Hematopoietic multipotent progenitor cell treated with erythropoietin and hydrocortisone succinate and interleukin-3 and kit ligand, for 6 days (in vitro differentiated cells): ENCODE measurements around the gene PRSS48.
"Not testable (repeated sequence)": the region's sequence is repeated elsewhere in the genome, so short reads cannot be mapped to it uniquely, and the experiment has no call there.

ENCODE experiments used
- DNase-seq: peaks from one replicate; pipeline ENCODE4 v3.0.0-alpha.2; 2015

The PRSS48 gene

DNA sequence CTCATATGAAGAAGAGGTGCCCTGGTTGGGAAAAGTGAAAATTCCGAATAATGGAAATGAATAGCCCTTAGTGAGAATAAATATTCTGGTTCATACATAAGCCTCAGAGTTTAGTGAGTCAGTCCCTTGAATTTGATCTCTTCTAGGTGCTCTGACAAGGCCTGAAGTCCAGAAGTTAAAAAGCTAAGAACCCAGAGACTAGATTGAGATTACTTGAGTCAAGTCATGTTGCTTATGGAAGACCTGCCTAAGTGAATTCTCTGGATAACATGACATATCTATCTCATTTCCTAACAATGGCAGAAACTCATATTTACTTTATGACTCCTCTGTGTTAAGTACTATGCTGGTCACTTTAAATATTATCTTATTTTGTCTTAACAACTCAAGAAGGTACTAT is 10.5 kb upstream of the PRSS48 start:
- DNase-seq: no peak

DNA sequence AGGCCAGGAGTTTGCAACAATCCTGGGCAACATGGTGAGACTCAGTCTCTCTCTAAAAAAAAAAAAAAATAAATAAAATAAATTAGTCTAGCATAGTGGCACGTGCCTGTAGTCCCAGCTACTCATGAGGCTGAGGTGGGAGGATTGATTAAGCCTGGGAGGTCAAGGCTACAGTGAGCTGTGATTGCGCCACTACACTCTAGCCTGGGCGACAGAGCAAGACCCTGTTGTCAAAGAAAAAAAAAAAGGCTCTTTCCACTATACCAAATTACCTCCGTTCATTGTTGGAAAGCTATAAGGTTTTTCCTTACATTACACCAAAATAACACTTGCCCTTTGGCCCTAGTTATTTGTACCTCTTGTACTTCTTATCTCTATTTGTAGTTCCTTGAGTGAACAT is 9.9 kb upstream of the PRSS48 start:
- no peak for DNase-seq

- DNase-seq: no peak
These were observed 9.0 kb upstream of the PRSS48 start for GRCh38 chr4:151267822-151268535.

DNA sequence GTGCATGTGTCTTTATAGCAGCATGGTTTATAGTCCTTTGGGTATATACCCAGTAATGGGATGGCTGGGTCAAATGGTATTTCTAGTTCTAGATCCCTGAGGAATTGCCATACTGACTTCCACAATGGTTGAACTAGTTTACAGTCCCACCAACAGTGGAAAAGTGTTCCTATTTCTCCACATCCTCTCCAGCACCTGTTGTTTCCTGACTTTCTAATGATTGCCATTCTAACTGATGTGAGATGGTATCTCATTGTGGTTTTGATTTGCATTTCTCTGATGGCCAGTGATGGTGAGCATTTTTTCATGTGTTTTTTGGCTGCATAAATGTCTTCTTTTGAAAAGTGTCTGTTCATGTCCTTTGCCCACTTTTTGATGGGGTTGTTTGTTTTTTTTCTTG is 8.1 kb upstream of the PRSS48 start:
- DNase-seq: not testable (repeated sequence)

DNA sequence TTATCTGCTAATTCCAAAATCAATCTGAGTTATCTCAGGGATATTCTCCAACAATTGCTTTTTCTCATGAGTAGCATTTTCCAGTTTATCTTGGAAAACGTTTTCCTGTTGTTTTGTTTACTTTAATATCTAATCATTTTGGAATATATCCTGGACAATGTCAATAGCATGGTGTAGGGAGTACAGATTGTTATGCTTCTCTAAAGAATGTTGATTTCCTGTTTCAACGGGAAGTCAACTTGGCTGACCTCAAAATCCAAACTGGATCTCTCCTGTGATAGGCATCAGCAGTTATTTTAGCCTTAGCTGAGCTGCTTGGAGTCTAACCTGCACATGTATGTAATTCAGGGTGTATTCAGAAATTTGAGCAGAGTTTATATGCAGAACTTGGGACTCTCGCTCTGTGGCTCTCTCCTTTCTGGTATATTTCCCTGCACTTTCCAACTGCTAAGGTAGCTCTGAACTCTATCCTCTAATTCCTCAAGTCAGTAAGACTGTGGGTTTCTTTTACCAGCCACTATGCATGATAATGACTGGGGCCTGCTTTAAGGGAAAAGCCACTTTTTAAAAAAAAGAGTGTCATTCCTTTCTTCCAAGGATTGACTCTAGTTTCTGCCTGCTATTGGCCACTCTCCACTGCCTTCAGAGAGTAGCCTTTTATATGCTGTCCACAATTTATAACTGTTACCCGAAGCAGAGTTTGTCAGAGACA is 7.7 kb downstream of the PRSS48 start:
- no peak for DNase-seq

- DNase-seq: no peak
These were observed 10.4 kb downstream of the PRSS48 start for GRCh38 chr4:151287409-151287808.

- no peak for DNase-seq
These were observed 14.5 kb downstream of the PRSS48 start for GRCh38 chr4:151291485-151291884.

- DNase-seq: no peak
These were observed 15.1 kb downstream of the PRSS48 start for GRCh38 chr4:151292038-151292437.

- no peak for DNase-seq
These were observed 18.0 kb downstream of the PRSS48 start for GRCh38 chr4:151294833-151295496.

GRCh38 chr4:151296227-151296626 is 19.3 kb downstream of the PRSS48 start:
- DNase-seq: no peak

GRCh38 chr4:151297170-151297569 is 20.2 kb downstream of the PRSS48 start:
- DNase-seq: no peak

DNA sequence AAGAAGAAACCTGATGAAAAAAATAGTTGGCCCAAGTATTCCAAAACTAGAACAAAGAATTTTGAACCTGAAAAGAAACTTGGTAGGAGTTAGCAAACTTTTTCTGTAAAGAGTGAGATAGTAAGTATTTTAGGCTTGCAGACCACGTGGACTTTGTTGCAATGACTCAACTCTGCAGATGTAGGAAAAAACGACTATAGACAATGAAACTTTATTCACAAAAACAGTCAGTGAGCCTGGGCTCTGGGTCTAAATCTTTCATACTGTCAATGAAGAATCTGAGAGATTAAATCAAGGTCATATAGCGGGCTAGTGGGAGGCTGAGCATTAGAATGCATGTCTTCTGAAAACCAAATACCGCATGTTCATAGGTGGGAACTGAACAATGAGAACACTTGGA is 25.5 kb downstream of the PRSS48 start:
- no peak for DNase-seq

DNA sequence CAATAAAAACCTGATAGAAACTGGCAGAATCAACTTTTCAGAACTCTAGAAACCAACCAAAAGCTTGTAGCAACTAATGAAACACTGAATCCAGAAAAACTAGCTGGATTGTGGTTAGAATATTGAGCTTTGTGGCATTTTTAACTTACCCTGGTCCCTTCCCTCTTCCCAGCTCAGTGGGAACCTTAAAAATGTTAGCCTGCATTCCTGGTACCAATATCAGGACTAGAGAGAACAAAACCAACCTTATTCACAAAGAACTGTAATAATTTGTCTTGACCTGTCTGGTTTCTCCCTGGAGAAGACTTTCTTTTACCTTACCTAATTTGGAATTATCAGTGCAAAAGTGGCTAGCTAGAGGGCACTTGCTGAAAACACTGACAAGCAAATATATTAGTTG is 27.3 kb downstream of the PRSS48 start:
- no peak for DNase-seq

- no peak for DNase-seq
These were observed 27.8 kb downstream of the PRSS48 start for GRCh38 chr4:151304755-151305154.

GRCh38 chr4:151310124-151310728 is 33.3 kb downstream of the PRSS48 start:
- no peak for DNase-seq

- no peak for DNase-seq
These were observed 36.5 kb downstream of the PRSS48 start for GRCh38 chr4:151313306-151314009.

GRCh38 chr4:151314010-151314355 is 37.0 kb downstream of the PRSS48 start:
- DNase-seq: no peak

- DNase-seq: no peak
These were observed 37.5 kb downstream of the PRSS48 start for GRCh38 chr4:151314479-151314878.

GRCh38 chr4:151315212-151315886 is 38.4 kb downstream of the PRSS48 start:
- no peak for DNase-seq

GRCh38 chr4:151316645-151317044 is 39.7 kb downstream of the PRSS48 start:
- DNase-seq: no peak

DNA sequence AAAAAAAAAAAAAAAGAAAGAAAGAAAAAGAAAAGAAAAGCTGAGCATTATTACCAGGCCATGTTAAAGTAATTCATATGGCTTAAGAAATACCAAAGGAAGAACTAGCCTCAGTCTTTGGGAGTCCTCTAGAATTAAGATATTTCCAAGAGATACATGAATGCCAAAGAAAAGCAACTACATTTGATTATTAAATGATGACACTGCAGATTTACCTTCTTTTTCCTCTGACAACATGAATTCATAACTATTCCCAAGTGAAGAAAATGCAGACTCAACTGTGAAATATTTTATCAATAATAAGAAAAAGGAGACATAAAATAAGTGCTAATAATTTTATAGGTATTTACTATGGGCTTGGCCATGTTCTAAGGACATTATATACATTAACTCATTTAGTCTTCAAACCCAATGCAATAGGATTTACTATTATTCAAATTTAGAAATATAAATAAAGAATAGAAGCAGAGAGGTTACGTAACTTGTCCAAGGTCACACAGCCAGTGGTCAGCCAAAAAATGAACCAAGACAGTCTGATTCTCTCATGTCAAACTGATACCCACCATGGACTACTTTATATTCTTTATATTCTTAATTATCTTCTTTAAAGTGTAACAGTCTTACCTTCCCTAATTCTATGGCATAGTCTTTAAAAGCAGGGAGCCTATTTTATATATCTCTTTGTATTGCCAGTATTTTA is 41.5 kb downstream of the PRSS48 start:
- no peak for DNase-seq

DNA sequence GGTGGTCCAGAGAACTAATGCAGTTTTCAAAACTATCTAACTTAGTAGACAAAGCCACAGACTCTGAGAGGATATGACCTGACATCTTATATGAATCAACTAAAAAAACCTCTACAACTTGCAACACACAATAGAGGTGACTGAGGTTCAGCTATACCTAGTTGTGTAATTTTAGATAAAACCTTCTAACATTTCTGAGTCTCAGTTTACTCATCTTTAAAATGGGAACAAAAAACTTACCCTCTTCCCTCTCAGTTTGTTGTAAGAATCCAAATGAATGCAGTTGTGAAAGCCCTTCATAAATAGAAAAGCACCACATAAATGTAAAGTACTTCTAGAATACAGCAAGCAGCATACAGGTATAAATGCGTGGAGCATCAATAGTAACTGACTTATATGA is 42.5 kb downstream of the PRSS48 start:
- no peak for DNase-seq
